HG03135 (cell line): ENCODE data around the gene IRF5.
"Not testable (repeated sequence)": the region's sequence is repeated elsewhere in the genome, so short reads cannot be mapped to it uniquely, and the experiment has no call there.

Experiments used
- ATAC-seq: cut with Tn5 transposase; IDR thresholded peaks from one replicate; pipeline ENCODE4 v1.9.1; 2021; ENCODE audit warnings: mild to moderate bottlenecking, moderate library complexity; ENCODE audit not compliant: unreplicated experiment

Gene IRF5

DNA sequence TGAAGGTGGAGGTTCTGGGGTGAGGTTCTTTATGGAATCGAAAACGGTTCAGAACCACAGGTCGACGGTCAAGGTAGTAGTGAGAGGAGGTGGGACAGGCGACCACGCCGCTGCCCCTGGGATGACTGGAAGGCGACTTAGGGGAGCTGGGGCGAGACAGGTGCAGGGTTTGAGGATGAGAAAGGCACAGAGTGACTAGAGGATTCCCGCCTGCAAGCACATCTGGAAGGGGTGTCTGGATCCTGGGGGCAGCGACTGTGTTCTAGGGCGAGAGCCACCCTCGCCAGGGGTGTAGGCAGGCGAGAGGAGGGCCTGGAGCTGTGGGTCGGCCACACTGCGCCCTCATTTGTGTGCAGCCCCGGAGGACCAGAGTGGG lies 468 bp upstream of the IRF5 start:
- no peak for ATAC-seq

DNA sequence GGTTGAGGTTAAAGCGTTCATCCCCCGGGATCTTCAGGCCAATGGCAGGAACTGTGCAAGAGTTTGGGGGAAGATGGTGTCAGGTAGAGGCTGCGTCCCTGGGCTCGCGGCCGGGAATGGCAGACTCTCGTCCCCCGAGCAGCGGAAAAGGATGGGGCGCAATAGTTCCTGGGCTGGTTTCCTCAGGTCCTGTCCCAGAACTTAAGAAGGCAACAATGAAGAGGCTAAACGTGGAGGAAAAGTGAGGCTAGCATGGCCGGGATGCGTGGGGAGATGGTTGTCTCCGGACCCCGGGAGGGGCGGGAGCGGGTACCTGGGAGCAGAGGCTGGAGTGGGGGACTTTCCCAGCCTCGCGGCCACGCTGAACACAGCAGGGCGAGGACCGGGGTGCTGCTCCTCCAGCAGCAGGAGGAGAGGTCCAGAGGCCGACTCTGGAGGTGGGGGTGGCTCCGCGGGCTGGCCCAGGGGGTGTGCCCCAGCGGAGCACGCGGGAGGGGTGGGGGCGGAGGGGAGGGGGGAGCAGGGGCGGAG lies 882 bp downstream of the IRF5 start:
- no peak for ATAC-seq

DNA sequence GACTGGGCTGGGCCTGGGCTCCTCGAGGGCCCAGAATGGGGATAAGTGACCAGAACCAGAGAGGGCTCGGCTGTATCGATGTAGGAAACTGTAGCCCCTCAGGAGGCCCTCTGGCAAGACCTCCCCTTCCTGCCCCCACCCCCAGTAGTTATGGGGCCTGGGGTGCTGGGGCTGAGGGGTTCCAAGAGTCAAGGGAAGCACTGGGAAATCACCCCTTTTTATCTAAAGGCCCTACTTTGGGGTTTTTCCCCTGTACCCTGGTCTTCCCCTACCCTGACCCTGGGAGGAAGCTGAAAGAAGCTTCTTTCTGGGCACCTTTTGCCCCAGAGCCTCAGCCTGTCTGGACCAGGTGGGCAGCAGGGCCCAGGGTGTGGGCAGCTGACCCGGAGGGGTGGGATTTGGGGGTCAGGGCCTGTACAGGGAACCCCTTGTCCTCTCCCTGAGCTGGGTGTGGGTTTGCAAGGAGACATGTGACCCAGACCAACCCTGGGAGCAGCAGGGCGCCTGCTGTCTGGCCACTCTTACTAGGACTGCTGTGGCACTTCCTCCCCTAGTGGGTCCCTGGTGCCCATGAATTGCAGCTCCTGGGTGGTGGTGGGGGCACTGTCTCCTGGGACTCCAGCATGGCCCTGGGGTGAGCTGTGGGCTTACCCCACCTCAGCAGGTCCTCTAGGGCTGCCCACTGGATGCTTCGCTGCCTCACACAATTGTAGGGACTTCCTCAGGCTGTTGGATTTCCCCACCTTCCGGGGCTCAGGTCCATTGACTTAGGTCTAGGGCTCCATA lies 1.5 kb downstream of the IRF5 start:
- ATAC-seq: no peak

DNA sequence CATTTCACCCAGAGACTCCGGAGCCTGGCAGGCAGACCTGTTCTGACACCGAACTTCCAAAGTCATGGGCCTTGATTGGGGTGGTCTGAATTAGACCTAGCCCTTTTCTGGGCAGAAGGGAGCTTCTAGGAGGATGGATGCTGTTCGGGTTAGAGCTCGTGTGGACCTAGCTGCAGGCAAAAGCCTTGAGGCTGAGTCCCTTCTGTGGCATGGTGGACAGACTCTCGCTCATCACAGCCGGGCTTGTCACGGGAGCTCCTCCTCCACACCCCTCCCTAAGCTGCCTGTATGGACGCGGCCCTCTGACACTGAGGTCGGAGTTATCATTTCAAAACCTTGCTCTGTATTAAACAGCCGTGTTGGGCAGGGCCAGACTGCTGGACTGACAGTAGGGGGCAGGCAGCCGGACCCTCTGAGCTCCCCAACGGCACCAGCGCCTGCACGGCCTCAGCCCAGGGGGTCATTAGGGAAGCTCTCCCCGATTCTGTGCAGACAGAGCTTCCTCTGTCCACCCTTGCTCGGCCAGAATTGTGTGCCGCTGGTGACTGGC lies 2.2 kb downstream of the IRF5 start:
- ATAC-seq: peak; percentile 18

DNA sequence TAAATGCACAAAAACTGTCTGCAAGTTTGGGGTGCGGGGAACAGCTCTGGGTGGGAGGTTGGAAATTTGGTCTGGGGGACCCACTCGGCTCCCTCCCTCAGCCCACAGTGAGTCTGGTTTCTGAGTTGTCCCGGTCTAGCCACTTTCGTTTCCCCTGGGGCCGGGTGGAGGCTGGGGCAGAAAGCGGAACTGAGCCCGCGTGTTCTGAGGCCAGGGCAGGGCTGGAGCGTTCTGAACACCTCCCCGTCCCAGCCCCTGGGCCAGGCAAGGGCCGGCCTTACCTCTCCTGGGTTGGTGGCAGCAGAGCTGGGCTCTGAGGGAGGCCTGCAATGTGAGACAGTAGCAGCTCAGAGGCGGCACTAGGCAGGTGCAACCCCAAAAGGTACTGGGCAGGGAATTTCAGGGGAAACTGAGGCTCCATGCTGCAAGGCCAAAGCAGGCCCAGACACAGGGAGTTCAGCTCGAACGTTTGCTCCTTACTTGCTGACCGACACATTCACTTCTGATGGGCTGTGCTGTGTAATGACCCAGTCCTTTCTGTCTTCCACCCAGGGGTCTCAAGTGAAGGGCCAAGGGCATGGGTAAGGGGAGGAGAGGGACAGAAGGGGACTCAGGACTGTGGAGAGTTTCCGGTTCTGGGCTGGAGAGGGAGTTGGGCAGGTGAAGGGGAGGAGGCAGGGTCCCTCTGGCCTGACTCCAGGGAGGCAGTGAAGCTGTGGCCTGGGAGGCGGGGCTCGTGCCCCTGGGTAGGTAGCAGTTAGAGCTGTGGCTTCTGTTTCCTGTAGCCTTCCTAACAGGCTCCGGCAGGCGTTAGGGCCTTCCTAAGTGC lies 3.0 kb downstream of the IRF5 start:
- peak; percentile 58 for ATAC-seq

DNA sequence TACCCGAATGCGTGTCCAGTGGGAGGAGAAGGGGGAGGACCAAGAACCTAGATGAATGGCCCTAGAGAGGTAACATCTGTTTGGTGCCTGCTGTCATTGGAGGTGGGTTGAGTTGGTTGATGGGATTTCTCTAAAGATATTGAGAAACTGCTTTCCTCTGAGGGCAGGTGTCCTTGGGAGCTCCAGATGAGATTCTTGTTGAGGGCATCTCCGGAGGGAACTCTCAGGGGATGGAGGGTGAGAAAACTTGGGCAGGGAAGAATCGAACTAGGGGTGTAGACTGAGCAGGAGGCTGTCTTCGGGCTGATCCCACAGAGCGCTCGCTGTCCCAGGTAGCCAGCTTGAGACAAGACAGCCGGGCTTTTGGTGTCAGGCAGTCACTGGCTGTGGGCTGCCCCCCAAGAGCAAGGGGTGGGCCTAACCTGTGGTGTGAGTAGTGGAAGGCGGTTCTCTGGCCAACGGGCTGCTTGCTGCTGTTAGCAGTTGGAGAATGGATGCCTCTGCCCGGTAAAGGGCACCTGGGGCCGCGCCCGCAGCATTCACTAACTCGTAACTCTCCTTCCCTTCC lies 3.7 kb downstream of the IRF5 start:
- no peak for ATAC-seq

DNA sequence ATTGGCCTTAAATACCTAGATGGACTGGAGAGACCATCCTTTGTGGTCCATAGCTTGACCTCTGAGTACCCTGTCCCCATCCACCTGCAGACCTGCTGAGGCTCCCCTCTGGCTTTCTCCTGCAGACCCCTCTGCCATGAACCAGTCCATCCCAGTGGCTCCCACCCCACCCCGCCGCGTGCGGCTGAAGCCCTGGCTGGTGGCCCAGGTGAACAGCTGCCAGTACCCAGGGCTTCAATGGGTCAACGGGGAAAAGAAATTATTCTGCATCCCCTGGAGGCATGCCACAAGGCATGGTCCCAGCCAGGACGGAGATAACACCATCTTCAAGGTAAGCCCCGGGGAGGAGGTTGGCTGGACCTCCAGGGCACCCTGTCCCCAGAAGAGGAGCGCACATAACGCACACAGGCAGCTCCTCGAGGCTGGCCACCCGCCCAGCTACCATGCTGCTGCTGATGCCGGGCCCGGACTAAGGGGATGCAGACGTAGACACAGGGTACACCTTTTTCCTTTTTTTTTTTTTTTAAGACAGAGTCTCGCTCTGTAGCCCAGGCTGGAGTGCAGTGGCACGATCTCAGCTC lies 4.3 kb downstream of the IRF5 start:
- no peak for ATAC-seq

DNA sequence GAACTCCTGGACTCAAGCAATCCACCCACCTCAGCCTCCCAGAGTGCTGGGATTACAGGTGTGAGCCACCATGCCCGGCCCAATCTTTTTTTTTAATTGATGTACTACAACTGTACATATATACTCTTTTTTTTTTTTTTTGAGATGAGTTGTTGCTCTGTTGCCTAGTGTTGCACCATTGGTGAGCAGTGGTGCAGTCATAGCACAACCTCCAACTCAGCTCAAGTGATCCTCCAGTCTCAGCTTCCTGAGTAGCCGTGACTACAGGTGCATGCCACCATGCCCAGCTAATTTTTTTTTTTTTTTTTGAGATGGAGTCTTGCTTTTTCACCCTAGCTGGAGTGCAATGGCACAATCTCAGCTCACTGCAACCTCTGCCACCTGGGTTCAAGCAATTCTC lies 5.5 kb downstream of the IRF5 start:
- ATAC-seq: not testable (repeated sequence)

DNA sequence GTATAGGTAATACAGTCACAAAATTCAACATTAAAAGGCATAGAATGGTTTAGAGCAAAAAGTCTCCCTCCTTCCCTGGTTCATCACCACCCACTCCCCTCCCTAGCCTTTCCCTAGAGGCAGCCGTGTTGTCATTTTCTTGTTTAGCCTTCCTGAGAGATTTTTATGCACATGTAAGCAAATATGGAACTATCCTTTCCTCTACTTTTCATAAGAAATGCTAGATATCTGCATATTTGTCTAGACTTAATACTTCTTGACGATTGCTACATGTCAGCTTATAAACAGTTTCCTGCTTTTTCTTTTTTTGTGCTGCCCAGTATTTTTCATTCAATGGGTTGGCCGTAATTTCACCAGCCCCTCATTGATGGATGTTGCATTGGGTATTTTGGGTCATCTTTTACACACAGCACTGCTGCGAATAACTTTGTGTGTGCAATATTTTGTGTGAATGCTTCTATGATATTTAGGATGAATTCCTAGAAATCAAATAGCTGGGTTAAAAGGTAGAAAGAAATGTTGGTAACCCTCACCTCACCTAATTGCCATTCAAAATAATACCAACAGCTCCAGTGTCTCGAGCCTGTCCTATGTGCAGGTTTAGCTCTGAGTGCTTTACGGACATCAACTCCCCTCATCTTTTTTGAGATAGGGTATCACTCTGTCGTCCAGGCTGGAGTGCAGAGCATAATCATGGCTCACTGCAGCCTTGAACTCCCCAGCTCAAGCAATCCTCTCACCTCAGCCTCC lies 6.9 kb downstream of the IRF5 start:
- no peak for ATAC-seq

DNA sequence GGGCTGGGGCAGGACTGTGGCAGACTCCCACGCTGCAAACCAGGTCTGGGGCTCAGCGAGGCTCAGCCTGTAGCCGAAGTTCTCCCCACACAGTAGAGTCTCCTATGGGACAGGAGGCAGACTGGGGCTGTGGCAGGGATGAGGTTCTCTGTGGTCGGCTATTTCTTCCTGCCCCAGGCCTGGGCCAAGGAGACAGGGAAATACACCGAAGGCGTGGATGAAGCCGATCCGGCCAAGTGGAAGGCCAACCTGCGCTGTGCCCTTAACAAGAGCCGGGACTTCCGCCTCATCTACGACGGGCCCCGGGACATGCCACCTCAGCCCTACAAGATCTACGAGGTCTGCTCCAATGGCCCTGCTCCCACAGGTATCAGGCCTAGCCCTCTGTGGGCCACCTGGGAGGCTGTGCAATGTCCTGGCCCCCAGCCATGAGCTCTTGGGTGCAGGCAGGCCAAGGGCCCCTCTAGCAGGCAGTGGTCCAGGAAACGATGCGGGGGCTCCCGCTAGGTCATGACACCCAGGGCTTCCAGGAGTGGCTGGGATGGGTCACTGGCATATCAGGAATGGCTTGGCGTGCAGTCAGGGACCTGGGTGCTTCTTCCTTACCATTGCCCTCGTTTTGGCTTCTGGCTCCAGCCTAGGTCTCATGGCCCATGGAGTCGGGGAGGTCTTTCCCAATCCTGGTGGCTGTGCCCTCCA lies 8.1 kb downstream of the IRF5 start:
- no peak for ATAC-seq

DNA sequence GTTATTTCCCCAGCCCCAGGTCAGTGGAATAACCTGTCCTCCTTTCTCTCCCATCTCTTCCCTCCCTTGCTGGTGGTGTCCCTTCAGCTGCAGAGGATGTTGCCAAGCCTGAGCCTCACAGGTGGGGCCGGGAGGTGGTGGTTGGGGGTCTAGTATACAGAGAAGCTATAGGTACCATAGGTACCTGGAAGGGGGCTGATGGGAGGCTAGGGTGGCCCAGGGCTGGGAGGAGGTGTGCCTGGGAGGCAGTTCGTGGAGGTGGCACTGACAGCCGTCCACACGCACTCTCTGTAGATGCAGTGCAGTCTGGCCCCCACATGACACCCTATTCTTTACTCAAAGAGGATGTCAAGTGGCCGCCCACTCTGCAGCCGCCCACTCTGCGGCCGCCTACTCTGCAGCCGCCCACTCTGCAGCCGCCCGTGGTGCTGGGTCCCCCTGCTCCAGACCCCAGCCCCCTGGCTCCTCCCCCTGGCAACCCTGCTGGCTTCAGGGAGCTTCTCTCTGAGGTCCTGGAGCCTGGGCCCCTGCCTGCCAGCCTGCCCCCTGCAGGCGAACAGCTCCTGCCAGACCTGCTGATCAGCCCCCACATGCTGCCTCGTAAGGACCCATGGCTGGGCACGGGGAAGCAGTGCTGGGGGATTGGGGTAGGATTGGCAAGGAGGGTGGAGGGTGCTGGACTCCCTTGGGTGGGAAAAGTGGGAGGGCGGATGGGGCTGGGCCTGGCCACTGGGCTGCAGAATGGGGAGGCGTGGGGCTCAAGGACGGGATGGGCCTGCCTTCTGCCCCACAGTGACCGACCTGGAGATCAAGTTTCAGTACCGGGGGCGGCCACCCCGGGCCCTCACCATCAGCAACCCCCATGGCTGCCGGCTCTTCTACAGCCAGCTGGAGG lies 9.5 kb downstream of the IRF5 start:
- no peak for ATAC-seq

DNA sequence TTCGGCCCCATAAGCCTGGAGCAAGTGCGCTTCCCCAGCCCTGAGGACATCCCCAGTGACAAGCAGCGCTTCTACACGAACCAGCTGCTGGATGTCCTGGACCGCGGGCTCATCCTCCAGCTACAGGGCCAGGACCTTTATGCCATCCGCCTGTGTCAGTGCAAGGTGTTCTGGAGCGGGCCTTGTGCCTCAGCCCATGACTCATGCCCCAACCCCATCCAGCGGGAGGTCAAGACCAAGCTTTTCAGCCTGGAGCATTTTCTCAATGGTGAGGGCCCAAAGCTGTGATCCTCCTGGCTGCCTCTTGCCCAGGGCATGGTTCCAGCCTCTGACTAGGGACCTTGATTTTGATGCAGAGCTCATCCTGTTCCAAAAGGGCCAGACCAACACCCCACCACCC lies 10.1 kb downstream of the IRF5 start:
- ATAC-seq: no peak

DNA sequence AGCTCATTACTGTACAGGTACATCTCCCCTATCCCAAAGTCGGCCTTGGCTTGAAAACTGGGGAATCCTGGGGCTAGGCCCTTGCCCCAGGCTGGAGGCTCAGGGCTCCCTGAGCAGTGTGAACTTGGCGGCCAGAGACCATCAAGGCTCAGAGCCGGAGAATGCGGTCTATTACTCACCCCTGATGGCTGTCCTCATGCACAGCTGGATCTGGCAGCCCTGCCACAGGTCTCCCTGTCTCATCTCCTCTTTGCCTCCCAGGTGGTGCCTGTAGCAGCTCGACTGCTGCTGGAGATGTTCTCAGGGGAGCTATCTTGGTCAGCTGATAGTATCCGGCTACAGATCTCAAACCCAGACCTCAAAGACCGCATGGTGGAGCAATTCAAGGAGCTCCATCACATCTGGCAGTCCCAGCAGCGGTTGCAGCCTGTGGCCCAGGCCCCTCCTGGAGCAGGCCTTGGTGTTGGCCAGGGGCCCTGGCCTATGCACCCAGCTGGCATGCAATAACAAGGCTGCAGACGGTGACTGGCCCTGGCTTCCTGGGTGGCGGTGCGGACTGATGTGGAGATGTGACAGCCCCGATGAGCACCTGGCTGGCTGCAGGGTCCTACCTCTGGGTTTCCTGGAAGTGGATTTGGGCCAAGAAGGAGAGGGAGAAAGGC lies 10.7 kb downstream of the IRF5 start:
- ATAC-seq: no peak

DNA sequence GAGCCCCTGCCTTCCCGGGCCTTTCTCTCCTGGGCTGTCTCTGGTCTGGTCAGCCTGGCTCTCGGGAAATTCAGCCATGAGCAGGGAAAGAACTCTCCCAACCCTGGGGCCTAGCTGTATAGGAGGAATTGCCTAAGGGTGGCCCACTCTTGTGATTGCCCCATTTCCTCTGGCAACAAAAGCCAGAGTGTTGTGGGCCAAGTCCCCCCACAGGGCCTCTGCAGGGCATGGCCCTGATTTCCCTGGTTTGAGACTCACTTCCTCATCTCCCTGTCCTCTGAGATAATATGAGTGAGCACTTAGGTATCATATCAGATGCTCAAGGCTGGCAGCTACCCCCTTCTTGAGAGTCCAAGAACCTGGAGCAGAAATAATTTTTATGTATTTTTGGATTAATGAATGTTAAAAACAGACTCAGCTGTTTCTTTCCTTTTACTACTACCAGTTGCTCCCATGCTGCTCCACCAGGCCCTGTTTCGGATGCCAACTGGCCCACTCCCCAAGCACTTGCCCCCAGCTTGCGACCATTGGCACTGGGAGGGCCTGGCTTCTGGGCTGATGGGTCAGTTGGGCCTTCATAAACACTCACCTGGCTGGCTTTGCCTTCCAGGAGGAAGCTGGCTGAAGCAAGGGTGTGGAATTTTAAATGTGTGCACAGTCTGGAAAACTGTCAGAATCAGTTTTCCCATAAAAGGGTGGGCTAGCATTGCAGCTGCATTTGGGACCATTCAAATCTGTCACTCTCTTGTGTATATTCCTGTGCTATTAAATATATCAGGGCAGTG lies 11.4 kb downstream of the IRF5 start:
- ATAC-seq: no peak

DNA sequence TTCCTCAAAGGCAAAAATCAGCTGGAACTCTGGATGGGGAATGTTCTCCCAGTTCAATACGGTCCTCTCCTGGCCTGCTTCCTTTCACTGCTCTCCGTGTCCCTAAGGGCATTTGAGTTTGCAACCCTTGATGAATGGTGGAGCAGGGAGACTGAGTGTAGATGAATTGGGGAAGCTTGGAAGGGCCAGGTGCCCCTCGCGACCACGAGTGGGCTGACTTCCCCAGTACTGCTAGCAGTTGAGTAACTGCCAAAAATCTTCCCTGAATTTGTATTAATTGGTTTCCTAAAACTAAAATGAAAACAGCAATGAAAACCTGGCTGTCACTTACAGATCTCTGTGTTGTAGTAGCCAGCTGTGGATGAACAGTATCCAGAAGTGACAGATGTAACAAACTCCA lies 13.6 kb downstream of the IRF5 start:
- no peak for ATAC-seq

DNA sequence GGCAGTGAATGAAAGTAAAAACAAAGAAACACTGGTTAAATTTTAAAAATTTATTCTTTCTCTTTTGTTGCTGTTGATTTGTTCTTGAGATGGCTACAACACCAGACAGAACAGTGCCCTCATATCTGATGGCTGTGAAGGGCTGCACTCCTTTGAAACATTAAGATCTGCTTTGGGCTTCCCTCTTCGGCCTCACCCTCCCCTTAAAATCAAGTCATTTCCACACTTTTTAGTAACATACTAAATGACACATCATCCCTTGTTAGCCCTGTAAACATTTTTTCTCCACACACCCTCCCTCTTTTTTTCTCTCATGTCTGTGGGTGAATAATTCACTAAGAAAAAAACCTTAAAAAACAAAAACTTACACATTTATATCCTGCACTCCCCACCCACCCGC lies 16.4 kb downstream of the IRF5 start:
- ATAC-seq: no peak
